DOHH2 (cell line): ENCODE results near the gene ORAI3.

Experiments used
- EZH2phosphoT487 ChIP-seq: fragments of 200-600 bp; sonication (generic); IDR thresholded peaks from 2 replicates; pipeline ENCODE4 v1.6.1; 2017; ENCODE audit warnings: borderline replicate concordance, mild to moderate bottlenecking, antibody characterized with exemption, low read length, moderate library complexity, mixed read lengths
- TF ChIP-seq, protein P1 (sequence below): fragments of 200-600 bp; sonication (generic); IDR thresholded peaks from one replicate; pipeline ENCODE4 v1.5.1; 2014; ENCODE audit warnings: antibody characterized with exemption, mild to moderate bottlenecking, low read depth, low read length; ENCODE audit not compliant: poor library complexity, severe bottlenecking

DNA sequence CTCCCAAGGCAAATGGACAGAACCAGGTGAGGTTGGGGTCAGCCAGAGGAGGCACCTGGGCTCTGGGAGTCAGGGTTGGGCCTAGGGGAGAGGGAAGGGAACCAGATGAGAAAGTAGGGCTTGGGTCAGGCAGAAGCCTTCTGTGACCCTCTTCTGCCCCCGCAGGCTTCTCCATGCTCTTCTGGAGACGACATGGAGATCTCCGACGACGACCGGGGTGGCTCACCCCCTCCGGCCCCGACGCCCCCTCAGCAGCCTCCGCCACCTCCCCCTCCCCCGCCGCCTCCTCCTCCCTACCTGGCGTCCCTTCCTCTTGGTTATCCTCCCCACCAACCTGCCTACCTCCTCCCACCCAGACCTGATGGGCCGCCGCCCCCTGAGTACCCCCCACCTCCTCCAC, 16.6 kb downstream of the ORAI3 start:
- TF ChIP-seq, protein P1, sequence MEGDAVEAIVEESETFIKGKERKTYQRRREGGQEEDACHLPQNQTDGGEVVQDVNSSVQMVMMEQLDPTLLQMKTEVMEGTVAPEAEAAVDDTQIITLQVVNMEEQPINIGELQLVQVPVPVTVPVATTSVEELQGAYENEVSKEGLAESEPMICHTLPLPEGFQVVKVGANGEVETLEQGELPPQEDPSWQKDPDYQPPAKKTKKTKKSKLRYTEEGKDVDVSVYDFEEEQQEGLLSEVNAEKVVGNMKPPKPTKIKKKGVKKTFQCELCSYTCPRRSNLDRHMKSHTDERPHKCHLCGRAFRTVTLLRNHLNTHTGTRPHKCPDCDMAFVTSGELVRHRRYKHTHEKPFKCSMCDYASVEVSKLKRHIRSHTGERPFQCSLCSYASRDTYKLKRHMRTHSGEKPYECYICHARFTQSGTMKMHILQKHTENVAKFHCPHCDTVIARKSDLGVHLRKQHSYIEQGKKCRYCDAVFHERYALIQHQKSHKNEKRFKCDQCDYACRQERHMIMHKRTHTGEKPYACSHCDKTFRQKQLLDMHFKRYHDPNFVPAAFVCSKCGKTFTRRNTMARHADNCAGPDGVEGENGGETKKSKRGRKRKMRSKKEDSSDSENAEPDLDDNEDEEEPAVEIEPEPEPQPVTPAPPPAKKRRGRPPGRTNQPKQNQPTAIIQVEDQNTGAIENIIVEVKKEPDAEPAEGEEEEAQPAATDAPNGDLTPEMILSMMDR, result no peak
- TF ChIP-seq EZH2phosphoT487, result no peak
